Upper lobe of left lung (tissue), 6 donors: Measurements from ENCODE around the gene EIF2B5. TPM values are rescaled to one million over a fixed set of nuclear protein-coding genes. Genes with fewer than 3 reads are reported as not detected.
"Not testable (repeated sequence)": the region's sequence is repeated elsewhere in the genome, so short reads cannot be mapped to it uniquely, and the experiment has no call there.

Source experiments
- ATAC-seq, 2 donors: fragments of 200-7000 bp; cut with Tn5 transposase; one replicate each; pipeline ENCODE4 v1.9.1; 2022; ENCODE audit warnings: mild to moderate bottlenecking in 2 of 2, moderate library complexity in 2 of 2; ENCODE audit not compliant: low FRiP score in 2 of 2
- DNase-seq, 2 donors: peaks; one replicate each; pipeline ENCODE4 v3.0.0-alpha.2; 2019 to 2020
- H3K27ac ChIP-seq, 4 donors: fragments of 200-600 bp; sonication (generic); one replicate each; pipeline ENCODE4 v1.5.1; 2016 to 2019
- H3K27me3 ChIP-seq, 4 donors: fragments of 200-600 bp; sonication (generic); one replicate each; pipeline ENCODE4 v1.5.1; 2017 to 2019
- H3K36me3 ChIP-seq, 4 donors: fragments of 200-600 bp; sonication (generic); one replicate each; pipeline ENCODE4 v1.5.1; 2016 to 2019
- H3K4me1 ChIP-seq, 4 donors: fragments of 200-600 bp; sonication (generic); one replicate each; pipeline ENCODE4 v1.5.1; 2018 to 2019
- H3K4me3 ChIP-seq, 4 donors: fragments of 200-600 bp; sonication (generic); one replicate each; pipeline ENCODE4 v1.5.1; 2017 to 2019; ENCODE audit warnings: mild to moderate bottlenecking in 2 of 4, moderate library complexity in 1 of 4
- H3K9me3 ChIP-seq, 4 donors: fragments of 200-600 bp; sonication (generic); one replicate each; pipeline ENCODE4 v1.5.1; 2018 to 2019
- EP300 ChIP-seq, 4 donors: sonication (generic); formaldehyde crosslinking; IDR thresholded peaks; one replicate each; pipeline ENCODE4 v1.5.1; 2017; ENCODE audit warnings: antibody characterized with exemption in 4 of 4, control low read depth in 2 of 4
- POLR2A ChIP-seq, 4 donors: fragments of 450-650 bp; IDR thresholded peaks; one replicate each; pipeline ENCODE4 v1.5.1; 2016 to 2017; ENCODE audit warnings: antibody characterized with exemption in 4 of 4, mild to moderate bottlenecking in 2 of 4
- POLR2AphosphoS5 ChIP-seq, 2 donors: sonication (generic); formaldehyde crosslinking; IDR thresholded peaks; one replicate each; pipeline ENCODE4 v1.5.1; 2017; ENCODE audit warnings: antibody characterized with exemption in 2 of 2
- WGBS, 2 donors: methylation state at CpG; one replicate each; pipeline ENCODE4 v1.1.5; 2017 to 2018; 5-methylcytosine and 5-hydroxymethylcytosine counted together
- total RNA-seq, 6 donors: library from RNA; depleted of rRNA in 4 of 6; stranded (reverse); fragments of >200 nt in 4 of 6; gene quantifications; one replicate each; pipeline versions ENCODE4 v1.1.0 to v1.2.1, GENCODE V29; 2016 to 2021
- TF ChIP-seq, protein P1 (sequence below), 6 experiments: fragments of 450-650 bp in 4 of 6; fragments of 200-600 bp in 2 of 6; sonication (generic) in 2 of 6; IDR thresholded peaks; one replicate each; pipeline ENCODE4 v1.5.1; 2016 to 2019; ENCODE audit warnings: antibody characterized with exemption in 6 of 6
- donor health status: DM: no; HTN: no; CAD: no; lungs with moderate emphysema.
- donor health status: DM: no; HTN: yes; CAD: no; lungs with severe emphysema.

Gene EIF2B5
- total RNA-seq, 6 donors from 2014 or later, result 31.4 to 37.6 (median 34.2) TPM

GRCh38 chr3:184158404-184158803 lies 23.2 kb downstream of the EIF2B5 start:
- DNase-seq (no peak), ATAC-seq (no peak)
- H3K36me3 ChIP-seq, result peaks cover 0 to 13% (median 4%) of the 10 kb centered on the region in 4 donors
- WGBS, 2 donors, result 51 to 59% methylated on average over 4 of the region's 4 CpGs
- no peaks in the 10 kb centered on the region for H3K27me3 ChIP-seq
- peak overlapping the region in 2 of 4 donors; percentile 27 to 93 for H3K27ac ChIP-seq
- TF ChIP-seq POLR2A (IDR thresholded peaks at IDR 0.05) (no peak), POLR2AphosphoS5 (IDR thresholded peaks at IDR 0.05) (no peak), EP300 (IDR thresholded peaks at IDR 0.05) (no peak)
- TF ChIP-seq, protein P1, sequence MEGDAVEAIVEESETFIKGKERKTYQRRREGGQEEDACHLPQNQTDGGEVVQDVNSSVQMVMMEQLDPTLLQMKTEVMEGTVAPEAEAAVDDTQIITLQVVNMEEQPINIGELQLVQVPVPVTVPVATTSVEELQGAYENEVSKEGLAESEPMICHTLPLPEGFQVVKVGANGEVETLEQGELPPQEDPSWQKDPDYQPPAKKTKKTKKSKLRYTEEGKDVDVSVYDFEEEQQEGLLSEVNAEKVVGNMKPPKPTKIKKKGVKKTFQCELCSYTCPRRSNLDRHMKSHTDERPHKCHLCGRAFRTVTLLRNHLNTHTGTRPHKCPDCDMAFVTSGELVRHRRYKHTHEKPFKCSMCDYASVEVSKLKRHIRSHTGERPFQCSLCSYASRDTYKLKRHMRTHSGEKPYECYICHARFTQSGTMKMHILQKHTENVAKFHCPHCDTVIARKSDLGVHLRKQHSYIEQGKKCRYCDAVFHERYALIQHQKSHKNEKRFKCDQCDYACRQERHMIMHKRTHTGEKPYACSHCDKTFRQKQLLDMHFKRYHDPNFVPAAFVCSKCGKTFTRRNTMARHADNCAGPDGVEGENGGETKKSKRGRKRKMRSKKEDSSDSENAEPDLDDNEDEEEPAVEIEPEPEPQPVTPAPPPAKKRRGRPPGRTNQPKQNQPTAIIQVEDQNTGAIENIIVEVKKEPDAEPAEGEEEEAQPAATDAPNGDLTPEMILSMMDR (IDR thresholded peaks at IDR 0.05), result no peak
- H3K4me3 ChIP-seq, result no peak overlapping the region
- H3K4me1 ChIP-seq, result peaks cover 43 to 65% (median 54%) of the 10 kb centered on the region in 4 donors
- no peaks in the 10 kb centered on the region for H3K9me3 ChIP-seq

- no peak for ATAC-seq
- Histone ChIP-seq H3K4me1 (peaks cover 40 to 53% (median 49%) of the 10 kb centered on the region in 4 donors), H3K36me3 (peaks cover 16 to 33% (median 23%) of the 10 kb centered on the region in 4 donors), H3K27ac (peak overlapping the region; percentile 39 to 65 (median 62)), H3K9me3 (no peaks in the 10 kb centered on the region), H3K27me3 (no peaks in the 10 kb centered on the region), H3K4me3 (no peak overlapping the region)
- no peak for TF ChIP-seq POLR2A (IDR thresholded peaks at IDR 0.05)
- 32 to 33% methylated on average over 1 to 2 of the region's 2 CpGs for WGBS, 2 donors
- no peak for DNase-seq
Measured at GRCh38 chr3:184160456-184160855, 25.3 kb downstream of the EIF2B5 start.

GRCh38 chr3:184162571-184163070 lies 27.5 kb downstream of the EIF2B5 start:
- not testable (repeated sequence) for DNase-seq, H3K4me3 ChIP-seq, ATAC-seq, H3K9me3 ChIP-seq, H3K27me3 ChIP-seq, H3K27ac ChIP-seq
- Histone ChIP-seq H3K36me3 (peaks cover 20 to 55% (median 44%) of the 10 kb centered on the region in 4 donors), H3K4me1 (peaks cover 31 to 38% (median 34%) of the 10 kb centered on the region in 4 donors)
- WGBS, 2 donors, result 74 to 87% methylated on average over 8 of the region's 8 CpGs

DNA sequence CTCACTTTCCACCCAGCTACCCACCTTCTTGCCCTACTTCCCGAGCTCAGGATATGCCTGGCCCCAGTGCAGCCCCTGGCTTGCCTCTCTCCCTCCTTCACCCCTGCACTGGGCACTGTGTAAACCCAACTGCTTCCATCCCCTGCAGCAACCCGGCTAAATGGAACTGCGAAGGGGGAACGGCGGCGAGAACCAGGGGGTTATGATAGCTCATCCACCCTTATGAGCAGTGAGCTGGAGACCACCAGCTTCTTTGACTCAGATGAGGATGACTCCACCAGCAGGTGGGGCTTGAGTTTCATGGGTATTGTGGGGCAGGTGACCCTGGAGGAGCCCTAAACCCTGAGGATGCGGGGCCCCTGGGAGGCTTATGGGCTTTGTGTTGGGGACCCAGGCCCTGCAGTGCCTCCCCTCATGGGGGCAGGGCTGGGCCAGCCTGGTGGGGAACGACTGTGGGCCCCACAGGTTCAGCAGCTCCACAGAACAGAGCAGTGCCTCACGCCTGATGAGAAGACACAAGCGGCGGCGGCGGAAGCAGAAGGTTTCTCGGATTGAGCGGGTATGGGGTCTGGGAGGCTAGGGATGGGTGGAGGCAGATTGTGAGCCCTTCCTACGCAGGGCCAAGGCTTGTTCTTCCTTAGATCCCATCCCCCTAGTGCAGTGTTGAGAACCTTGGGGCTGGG lies 29.6 kb downstream of the EIF2B5 start:
- Histone ChIP-seq H3K9me3 (no peaks in the 10 kb centered on the region), H3K27me3 (no peaks in the 10 kb centered on the region), H3K36me3 (peaks cover 26 to 77% (median 63%) of the 10 kb centered on the region in 4 donors), H3K4me3 (no peak overlapping the region), H3K4me1 (peaks cover 14 to 21% (median 16%) of the 10 kb centered on the region in 4 donors), H3K27ac (no peak overlapping the region)
- no peak for DNase-seq
- no peak for ATAC-seq
- no peak for TF ChIP-seq POLR2AphosphoS5 (IDR thresholded peaks at IDR 0.05)
- TF ChIP-seq, protein P1 (IDR thresholded peaks at IDR 0.05), result no peak
- no peak for TF ChIP-seq EP300 (IDR thresholded peaks at IDR 0.05)
- no peak for TF ChIP-seq POLR2A (IDR thresholded peaks at IDR 0.05)
- 94 to 97% methylated on average over 15 to 16 of the region's 16 CpGs for WGBS, 2 donors

DNA sequence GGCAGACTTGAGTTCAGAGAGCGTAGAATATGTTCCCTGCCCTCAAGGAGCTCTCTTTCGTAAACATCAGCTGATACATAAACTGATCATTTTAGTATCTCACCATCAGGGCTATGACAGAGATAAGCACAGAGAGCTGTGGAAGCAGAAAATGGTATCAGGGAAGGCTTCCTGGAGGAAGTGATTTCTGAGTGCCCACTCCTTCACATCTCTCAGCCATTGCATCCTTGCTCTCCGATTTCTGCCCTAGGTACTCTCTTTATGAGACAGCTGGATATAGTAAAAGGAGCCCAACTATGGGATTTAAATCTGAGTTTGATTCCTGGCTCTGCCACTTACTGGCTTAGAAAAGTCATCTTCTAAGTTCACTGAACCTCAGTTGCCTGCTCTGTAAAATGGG lies 30.4 kb downstream of the EIF2B5 start:
- Histone ChIP-seq H3K27ac (no peak overlapping the region), H3K4me1 (peaks cover 6 to 15% (median 9%) of the 10 kb centered on the region in 4 donors), H3K4me3 (no peak overlapping the region), H3K27me3 (no peaks in the 10 kb centered on the region), H3K36me3 (peaks cover 26 to 84% (median 70%) of the 10 kb centered on the region in 4 donors), H3K9me3 (no peaks in the 10 kb centered on the region)
- WGBS, 2 donors, result 95 to 100% methylated on average over 3 of the region's 3 CpGs
- ATAC-seq (no peak), DNase-seq (no peak)
- TF ChIP-seq POLR2AphosphoS5 (IDR thresholded peaks at IDR 0.05), result no peak
- no peak for TF ChIP-seq POLR2A (IDR thresholded peaks at IDR 0.05)
- TF ChIP-seq, protein P1 (IDR thresholded peaks at IDR 0.05), result no peak
- no peak for TF ChIP-seq EP300 (IDR thresholded peaks at IDR 0.05)
